Stimulated activated CD4-positive, alpha-beta T cell treated with anti-CD3 and anti-CD28 coated beads, Interleukin-15, amount 100 ng/mL, for 24 hours (primary cell): ENCODE results near the gene BMPR2.
"Not testable (repeated sequence)": the region's sequence is repeated elsewhere in the genome, so short reads cannot be mapped to it uniquely, and the experiment has no call there.

Experiments
- DNase-seq: peaks from one replicate; pipeline ENCODE4 v3.0.0-alpha.2; 2020

BMPR2 gene

GRCh38 chr2:202545523-202545922, 169.4 kb downstream of the BMPR2 start:
- DNase-seq, result no peak

GRCh38 chr2:202545931-202546330, 169.8 kb downstream of the BMPR2 start:
- DNase-seq, result no peak

- not testable (repeated sequence) for DNase-seq
These were observed 170.5 kb downstream of the BMPR2 start for GRCh38 chr2:202546499-202547141.

- no peak for DNase-seq
These were observed 172.1 kb downstream of the BMPR2 start for GRCh38 chr2:202548240-202548639.

GRCh38 chr2:202551000-202551399, 174.9 kb downstream of the BMPR2 start:
- DNase-seq, result not testable (repeated sequence)

GRCh38 chr2:202555356-202555755, 179.2 kb downstream of the BMPR2 start:
- peak; percentile 10 for DNase-seq

GRCh38 chr2:202560200-202560599, 184.1 kb downstream of the BMPR2 start:
- DNase-seq, result no peak

GRCh38 chr2:202564226-202564625, 188.1 kb downstream of the BMPR2 start:
- DNase-seq, result no peak

GRCh38 chr2:202566286-202566685, 190.2 kb downstream of the BMPR2 start:
- DNase-seq, result no peak

GRCh38 chr2:202574541-202574940, 198.4 kb downstream of the BMPR2 start:
- DNase-seq, result no peak

- DNase-seq, result not testable (repeated sequence)
These were observed 199.1 kb downstream of the BMPR2 start for GRCh38 chr2:202575194-202575593.

GRCh38 chr2:202577250-202578183, 201.4 kb downstream of the BMPR2 start:
- DNase-seq, result no peak

- DNase-seq, result not testable (repeated sequence)
These were observed 206.7 kb downstream of the BMPR2 start for GRCh38 chr2:202582846-202583245.

- no peak for DNase-seq
These were observed 207.6 kb downstream of the BMPR2 start for GRCh38 chr2:202583709-202584219.

GRCh38 chr2:202588647-202589581, 212.8 kb downstream of the BMPR2 start:
- peak; percentile 73 for DNase-seq

- DNase-seq, result no peak
These were observed 213.4 kb downstream of the BMPR2 start for GRCh38 chr2:202589582-202589949.

- DNase-seq, result no peak
These were observed 216.4 kb downstream of the BMPR2 start for GRCh38 chr2:202592566-202592965.

GRCh38 chr2:202599105-202599504, 223.0 kb downstream of the BMPR2 start:
- no peak for DNase-seq

- DNase-seq, result no peak
These were observed 223.8 kb downstream of the BMPR2 start for GRCh38 chr2:202599911-202600310.

GRCh38 chr2:202604699-202605098, 228.6 kb downstream of the BMPR2 start:
- no peak for DNase-seq

- no peak for DNase-seq
These were observed 229.0 kb downstream of the BMPR2 start for GRCh38 chr2:202605174-202605573.

- no peak for DNase-seq
These were observed 232.2 kb downstream of the BMPR2 start for GRCh38 chr2:202608142-202608852.
